Measurements from ENCODE around the gene CD244. TPM values are rescaled to one million over a fixed set of nuclear protein-coding genes. Genes with fewer than 3 reads are reported as not detected.
A peak's percentile ranks its signal among the peaks of the same experiment; 100 is the strongest.

CD244 gene
- total RNA-seq, 1 donor from 2014 or later, result 0.91 TPM

GRCh38 chr1:160850993-160851392, 11.7 kb downstream of the CD244 start:
- DNase-seq (ENCODE audit: low spot score) (no peak), ATAC-seq (no peak)

DNA sequence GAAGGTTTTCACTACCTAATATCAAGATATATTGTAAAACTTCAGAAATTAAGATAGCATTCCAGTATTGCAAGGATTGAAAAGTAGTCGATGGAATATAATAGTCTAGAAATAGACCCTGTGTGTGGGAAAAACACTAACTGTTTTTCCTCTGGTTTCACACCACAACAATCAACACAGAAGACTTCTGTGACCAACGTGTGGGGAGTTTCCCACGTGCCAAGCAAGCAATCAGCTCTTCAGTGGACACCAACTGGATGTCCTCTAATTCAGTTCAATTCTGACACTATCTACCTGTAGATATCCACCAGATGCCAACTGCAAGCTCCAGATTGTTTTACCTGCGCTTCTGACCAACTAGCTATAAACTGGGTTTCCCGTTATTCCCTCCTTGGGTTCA, 12.1 kb downstream of the CD244 start:
- ATAC-seq, result no peak
- no peak for DNase-seq (ENCODE audit: low spot score)

GRCh38 chr1:160846281-160846680, 16.4 kb downstream of the CD244 start:
- DNase-seq (ENCODE audit: low spot score) (peak; percentile 23), ATAC-seq (no peak)

GRCh38 chr1:160844447-160845232, 18.0 kb downstream of the CD244 start:
- ATAC-seq (no peak), DNase-seq (ENCODE audit: low spot score) (peak; percentile 6)

- DNase-seq (ENCODE audit: low spot score), result peak; percentile 16
- no peak for ATAC-seq
Measured at GRCh38 chr1:160841079-160841478, 21.6 kb downstream of the CD244 start.

DNA sequence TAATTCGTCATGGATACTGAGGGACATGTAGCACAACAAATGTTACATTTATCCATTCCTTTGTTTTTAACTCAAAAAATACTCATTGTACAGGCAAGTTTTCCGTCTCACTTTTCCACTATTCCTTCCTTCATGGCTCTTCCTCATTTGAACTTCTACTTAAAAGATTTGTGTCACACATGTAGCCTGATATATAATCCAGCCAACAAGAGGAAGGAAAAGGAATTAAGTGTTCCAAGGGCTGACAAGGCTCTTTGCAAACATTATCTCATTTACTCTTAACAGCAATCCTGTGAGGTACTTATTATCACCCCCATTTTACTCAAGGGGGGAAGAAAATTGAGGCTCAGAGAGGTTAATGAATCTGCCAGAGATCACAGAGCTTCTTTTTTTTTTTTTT, 22.9 kb downstream of the CD244 start:
- no peak for DNase-seq (ENCODE audit: low spot score)
- no peak for ATAC-seq

- ATAC-seq (no peak), DNase-seq (ENCODE audit: low spot score) (peak; percentile 15)
Measured at GRCh38 chr1:160838888-160839287, 23.8 kb downstream of the CD244 start.

GRCh38 chr1:160837558-160838205, 25.0 kb downstream of the CD244 start:
- ATAC-seq, result peak; percentile 29
- peak; percentile 42 for DNase-seq (ENCODE audit: low spot score)

DNA sequence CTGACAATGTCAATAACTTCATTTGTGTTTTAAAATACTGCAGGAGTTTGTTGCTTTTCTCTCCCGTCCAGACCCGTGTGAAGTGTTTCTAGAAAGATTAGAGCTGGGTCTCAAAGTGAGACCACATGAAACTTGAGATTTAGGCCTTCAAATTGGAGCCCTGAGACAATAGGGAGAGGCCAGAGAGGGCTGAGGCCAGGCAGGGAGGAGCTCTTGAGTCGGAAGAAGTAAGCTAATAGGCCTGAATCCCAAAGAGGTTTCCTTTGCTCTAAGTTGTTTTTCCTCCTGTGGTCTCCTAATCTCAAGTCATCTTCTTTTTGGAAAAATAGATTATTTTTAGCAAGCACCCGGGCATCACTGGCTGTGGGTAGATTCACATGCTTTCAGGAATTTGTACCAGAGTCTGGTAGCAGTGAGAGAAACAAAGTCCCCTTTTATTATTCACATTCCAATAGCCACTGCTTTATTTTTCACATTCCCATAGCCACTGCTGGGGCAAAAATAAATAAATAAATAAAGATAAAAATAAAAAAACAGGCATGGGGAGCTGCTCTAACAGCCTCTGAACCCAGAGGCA, 25.6 kb downstream of the CD244 start:
- ATAC-seq (no peak), DNase-seq (ENCODE audit: low spot score) (peak; percentile 19)

DNA sequence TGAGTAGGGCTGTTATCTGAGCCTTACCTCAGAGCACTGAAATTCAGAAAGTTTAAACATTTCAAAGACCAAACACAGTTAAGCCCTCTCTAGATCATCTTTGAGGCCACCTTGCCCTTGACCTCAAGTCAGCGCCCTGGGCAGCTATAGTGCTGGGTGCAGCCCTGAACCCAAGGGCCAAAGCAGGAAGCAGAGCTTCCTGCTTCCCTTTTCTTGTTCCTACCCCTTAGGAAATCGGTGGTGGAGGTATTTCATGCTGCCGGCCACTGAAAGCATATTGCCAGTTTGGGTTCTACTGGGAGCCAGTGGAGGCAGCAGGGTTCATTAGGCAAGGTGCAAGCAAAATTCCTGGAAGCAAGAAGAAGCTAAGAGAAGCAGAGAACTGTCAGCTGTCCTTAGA, 26.1 kb downstream of the CD244 start:
- ATAC-seq (peak; percentile 27), DNase-seq (ENCODE audit: low spot score) (no peak)

DNA sequence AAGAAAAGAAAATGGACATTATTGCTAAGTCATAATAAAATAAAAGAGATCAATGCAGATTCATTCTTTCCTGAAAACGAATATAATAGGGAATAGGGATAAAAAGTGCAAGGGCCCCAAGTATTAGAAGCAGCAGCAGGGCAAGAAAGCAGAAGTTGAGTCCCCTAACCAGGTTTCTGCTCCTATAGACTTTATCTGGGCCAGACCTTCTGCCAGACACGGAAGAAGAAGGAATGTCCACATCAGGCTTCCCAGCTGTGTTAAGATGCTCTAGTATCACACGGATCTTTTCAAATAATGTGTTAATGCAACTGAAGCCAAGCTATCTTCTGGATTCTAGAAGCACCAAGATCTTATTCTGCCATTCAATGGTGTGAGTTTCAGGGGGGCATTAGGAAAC, 26.9 kb downstream of the CD244 start:
- ATAC-seq (no peak), DNase-seq (ENCODE audit: low spot score) (no peak)

- ATAC-seq, result peak; percentile 69
Measured at GRCh38 chr1:160834945-160835565, 27.6 kb downstream of the CD244 start.

GRCh38 chr1:160830321-160831153, 32.1 kb downstream of the CD244 start:
- DNase-seq (ENCODE audit: low spot score) (peak; percentile 65), ATAC-seq (peak; percentile 83)

More at GRCh38 chr1:160834945-160835565, 27.6 kb downstream of the CD244 start:
- no peak for DNase-seq (ENCODE audit: low spot score)

- DNase-seq (ENCODE audit: low spot score) (no peak), ATAC-seq (no peak)
Measured at GRCh38 chr1:160829766-160830165, 32.9 kb downstream of the CD244 start.

GRCh38 chr1:160827418-160827817, 35.3 kb downstream of the CD244 start:
- DNase-seq (ENCODE audit: low spot score), result no peak

GRCh38 chr1:160826546-160826945, 36.1 kb downstream of the CD244 start:
- no peak for DNase-seq (ENCODE audit: low spot score)
- ATAC-seq, result no peak

More at GRCh38 chr1:160827418-160827817, 35.3 kb downstream of the CD244 start:
- ATAC-seq, result no peak

- DNase-seq (ENCODE audit: low spot score), result no peak
- ATAC-seq, result no peak
Measured at GRCh38 chr1:160823296-160823695, 39.4 kb downstream of the CD244 start.

GRCh38 chr1:160821627-160822026, 41.1 kb downstream of the CD244 start:
- ATAC-seq, result no peak

DNA sequence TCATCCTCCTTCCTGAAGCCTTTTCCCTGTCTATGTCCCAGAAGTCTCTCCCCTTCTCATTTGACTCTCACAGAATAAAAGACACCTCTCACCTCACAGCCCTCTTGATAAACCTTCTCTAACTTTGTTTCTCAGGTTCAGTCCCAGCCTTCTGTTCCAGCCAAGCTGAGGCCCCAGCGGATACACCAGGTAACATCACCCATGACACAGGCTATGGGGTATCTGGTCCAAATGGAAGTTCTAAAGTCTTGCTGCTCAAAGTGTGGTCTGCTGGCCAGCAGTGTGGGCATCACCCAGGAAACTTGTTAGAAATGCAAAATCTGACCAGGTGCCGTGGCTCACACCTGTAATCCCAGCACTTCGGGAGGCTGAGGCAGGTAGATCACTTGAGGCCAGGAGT, 43.5 kb downstream of the CD244 start:
- ATAC-seq (no peak), DNase-seq (ENCODE audit: low spot score) (no peak)

More at GRCh38 chr1:160821627-160822026, 41.1 kb downstream of the CD244 start:
- no peak for DNase-seq (ENCODE audit: low spot score)

GRCh38 chr1:160818207-160818937, 44.3 kb downstream of the CD244 start:
- DNase-seq (ENCODE audit: low spot score) (no peak), ATAC-seq (no peak)
